ENCODE results near the gene SH3BGRL. TPM values are rescaled to one million over a fixed set of nuclear protein-coding genes. Genes with fewer than 3 reads are reported as not detected.
A peak's percentile ranks its signal among the peaks of the same experiment; 100 is the strongest.

The SH3BGRL gene
- total RNA-seq, 1 experiment from 2014 or later = 41.8 TPM

DNA sequence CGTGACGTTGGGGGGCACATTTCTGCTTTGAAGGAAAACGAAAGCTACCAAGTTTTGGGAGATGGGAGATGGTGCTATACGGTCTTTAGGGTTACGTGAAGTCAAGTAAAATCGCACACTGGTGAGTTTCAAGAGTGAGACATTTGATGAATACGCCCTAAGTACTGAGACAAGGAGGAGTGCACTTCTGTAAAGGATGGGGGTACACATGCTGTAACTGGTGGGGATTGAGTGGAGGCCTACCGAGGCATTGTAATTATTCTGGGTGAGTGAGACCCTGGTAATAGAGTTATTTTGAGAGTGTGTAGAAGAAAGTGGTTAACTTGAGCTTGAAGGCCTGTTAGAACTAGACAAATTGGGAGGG lies 536 bp downstream of the SH3BGRL start:
- Histone ChIP-seq H3K27me3 (ENCODE audit: insufficient read depth, low read length) (no peaks in the 10 kb centered on the region), H2AK5ac (ENCODE audit: insufficient read length, low read length) (no peak overlapping the region), H3K14ac (ENCODE audit: insufficient read depth, low read length) (no peak overlapping the region), H2BK5ac (ENCODE audit: insufficient read length, low read length) (no peak overlapping the region), H2AFZ (ENCODE audit: low read length) (no peak overlapping the region), H2BK120ac (ENCODE audit: low read depth, low read length, poor library complexity, severe bottlenecking) (no peak overlapping the region), H4K5ac (ENCODE audit: insufficient read length, low read depth, low read length) (no peak overlapping the region), H3K4ac (ENCODE audit: low read depth, low read length) (no peak overlapping the region), H4K20me1 (ENCODE audit: control insufficient read depth, insufficient read depth, insufficient read length) (no peaks in the 10 kb centered on the region), H3T11ph (ENCODE audit: low read length) (no peak overlapping the region), H3K79me2 (ENCODE audit: insufficient read depth, low read length) (peaks cover 4% of the 10 kb centered on the region; the same call in 1 of the 2 replicates), H4K91ac (ENCODE audit: insufficient read length, low read depth, low read length) (no peak overlapping the region), H3K4me2 (ENCODE audit: insufficient read depth, insufficient read length, low read length) (peak overlapping the region; percentile 73), H2BK15ac (ENCODE audit: low read depth, low read length) (no peak overlapping the region), H3K9me3 (ENCODE audit: control insufficient read depth, low read depth, low read length) (peaks cover 4% of the 10 kb centered on the region), H3K79me1 (ENCODE audit: insufficient read depth, low read depth, low read length, poor library complexity, severe bottlenecking) (no peaks in the 10 kb centered on the region), H3K27ac (ENCODE audit: insufficient read length, low read depth, low read length) (no peak overlapping the region), H3K4me1 (ENCODE audit: insufficient read depth, low read length) (no peaks in the 10 kb centered on the region), H3K56ac (ENCODE audit: insufficient read length, low read depth, low read length) (no peak overlapping the region), H2BK20ac (ENCODE audit: low read depth, low read length, poor library complexity, severe bottlenecking) (no peak overlapping the region), H4K8ac (replicated peaks; ENCODE audit: insufficient read length, low read depth, low read length) (no peak overlapping the region), H2BK12ac (ENCODE audit: insufficient read length, low read depth, low read length) (no peak overlapping the region), H3K23ac (ENCODE audit: insufficient read length, low read depth, low read length) (no peak overlapping the region), H3K23me2 (ENCODE audit: insufficient read length, low read depth, low read length, poor library complexity, severe bottlenecking) (peaks cover 3% of the 10 kb centered on the region), H3K18ac (ENCODE audit: insufficient read length, low read depth, low read length) (no peak overlapping the region), H3K9ac (ENCODE audit: extremely low read depth, insufficient read length, low read length) (peak overlapping the region; percentile 89)
- Mint-ChIP-seq H3K27ac (peak overlapping the region; percentile 67 to 94 (median 91)), H3K4me3 (peak overlapping the region; percentile 91 to 92), H3K9me3 (peaks cover 63 to 68% of the 10 kb centered on the region in 2 experiments), H3K36me3 (ENCODE audit: insufficient read depth in 1 of 3, low read depth in 3 of 3) (peaks cover 4 to 11% (median 5%) of the 10 kb centered on the region in 3 experiments; a peak in 5 of 7 replicates), H3K27me3 (ENCODE audit: low read depth) (no peaks in the 10 kb centered on the region; the same call in 1 of the 2 replicates), H3K4me1 (peaks cover 11 to 20% of the 10 kb centered on the region in 2 experiments; a peak in 3 of 4 replicates)
- TF ChIP-seq CTCF (conservative IDR thresholded peaks at IDR 0.05) = no peak
- no peak for DNase-seq
- WGBS (ENCODE audit: extremely low coverage, insufficient read length, low lambda C conversion rate) = no CpG with 5 or more reads among the region's 8 CpGs
